ENCODE data around the gene ZBTB21.
"Not testable (repeated sequence)": the region's sequence is repeated elsewhere in the genome, so short reads cannot be mapped to it uniquely, and the experiment has no call there.

ZBTB21 gene

DNA sequence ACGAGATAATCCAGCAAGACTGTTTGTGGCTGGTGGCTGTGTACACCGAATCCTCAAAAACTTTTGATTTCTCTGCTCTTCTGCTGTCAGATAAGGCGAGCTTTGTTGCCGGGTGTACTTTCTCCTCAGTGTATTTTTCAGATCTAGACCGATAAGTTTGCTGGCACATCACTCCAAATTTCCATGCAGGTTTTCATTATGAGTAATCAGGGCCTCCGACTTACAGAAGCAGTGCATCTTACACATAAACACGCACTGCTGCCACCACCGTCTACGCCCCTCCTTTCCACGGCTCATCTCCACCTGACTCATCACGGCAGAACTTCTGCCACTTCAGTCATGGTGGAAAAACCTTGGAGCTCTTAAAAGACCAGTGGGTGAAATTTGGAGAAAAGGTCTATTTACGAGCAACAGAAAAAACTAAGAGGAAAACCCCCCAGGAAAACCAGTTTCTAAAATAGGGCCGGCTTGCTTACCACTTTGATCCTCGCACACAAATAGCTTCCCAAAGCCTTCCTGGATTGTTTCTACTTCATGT is 7.7 kb downstream of the ZBTB21 start:
- H3K9ac ChIP-seq (ENCODE audit: insufficient read length, low read depth), result no peak overlapping the region
- TF ChIP-seq YY1 (IDR thresholded peaks at IDR 0.05; ENCODE audit: insufficient read depth, insufficient read length) (no peak), ZNF274 (IDR thresholded peaks at IDR 0.05; ENCODE audit: low read depth, low read length) (no peak), SUZ12 (IDR thresholded peaks at IDR 0.05; ENCODE audit: extremely low read depth, insufficient read depth, insufficient read length) (no peak)
- H3K36me3 ChIP-seq (ENCODE audit: insufficient read depth, insufficient read length, low read length), result peaks cover 43% of the 10 kb centered on the region
- H3K4me1 ChIP-seq (ENCODE audit: insufficient read depth, insufficient read length), result no peaks in the 10 kb centered on the region
- H3K27me3 ChIP-seq (ENCODE audit: insufficient read depth, insufficient read length), result no peaks in the 10 kb centered on the region
- H3K9me3 ChIP-seq (ENCODE audit: insufficient read depth, low read length), result no peaks in the 10 kb centered on the region; the same call in 1 of the 2 replicates
- no peak overlapping the region for H3K4me3 ChIP-seq (ENCODE audit: insufficient read length, low read depth)
- no peak for DNase-seq (ENCODE audit: low read depth, low spot score)

DNA sequence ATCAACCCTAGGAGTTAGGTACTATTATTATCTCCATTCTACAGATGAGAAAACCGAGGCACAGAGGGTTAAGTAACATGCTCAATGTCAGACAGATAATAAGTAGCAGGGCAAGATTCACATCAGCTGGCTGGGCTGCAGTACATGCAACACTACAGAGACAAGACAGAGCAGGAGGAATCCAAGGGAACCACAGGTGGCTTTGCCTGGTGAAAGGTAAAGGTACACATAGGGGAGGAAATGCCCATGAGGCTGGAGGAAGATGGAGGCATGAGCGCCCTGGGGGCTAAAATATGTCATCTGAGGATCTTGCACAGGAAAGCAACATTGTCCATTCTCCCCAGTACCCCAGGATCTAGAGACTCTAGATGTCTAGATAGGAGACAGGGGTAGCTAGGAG is 8.4 kb downstream of the ZBTB21 start:
- H3K36me3 ChIP-seq (ENCODE audit: insufficient read depth, insufficient read length, low read length), result peaks cover 42% of the 10 kb centered on the region
- no peaks in the 10 kb centered on the region for H3K27me3 ChIP-seq (ENCODE audit: insufficient read depth, insufficient read length)
- H3K9me3 ChIP-seq (ENCODE audit: insufficient read depth, low read length), result peaks cover 3% of the 10 kb centered on the region
- no peak overlapping the region for H3K4me3 ChIP-seq (ENCODE audit: insufficient read length, low read depth)
- no peaks in the 10 kb centered on the region for H3K4me1 ChIP-seq (ENCODE audit: insufficient read depth, insufficient read length)
- no peak for DNase-seq (ENCODE audit: low read depth, low spot score)
- H3K9ac ChIP-seq (ENCODE audit: insufficient read length, low read depth), result no peak overlapping the region
- no peak for TF ChIP-seq SUZ12 (IDR thresholded peaks at IDR 0.05; ENCODE audit: extremely low read depth, insufficient read depth, insufficient read length)
- no peak for TF ChIP-seq ZNF274 (IDR thresholded peaks at IDR 0.05; ENCODE audit: low read depth, low read length)
- no peak for TF ChIP-seq YY1 (IDR thresholded peaks at IDR 0.05; ENCODE audit: insufficient read depth, insufficient read length)

DNA sequence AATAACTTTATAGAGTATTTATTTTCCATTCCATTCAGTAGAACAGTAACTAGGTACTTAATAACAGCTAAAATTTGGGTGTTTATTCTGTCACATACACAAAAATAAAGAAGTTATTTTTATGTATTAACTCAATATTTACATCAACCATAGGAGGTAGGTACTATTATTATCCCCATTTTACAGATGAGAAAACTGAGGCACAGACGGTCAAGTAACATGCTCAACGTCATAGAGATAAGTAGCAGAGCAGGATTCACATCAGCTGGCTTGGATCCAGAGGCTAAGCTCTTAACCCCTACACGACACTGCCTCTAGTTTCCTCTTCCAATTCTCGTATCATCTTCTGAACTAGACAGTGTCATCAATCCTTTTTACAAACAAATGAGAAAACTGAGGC is 9.3 kb downstream of the ZBTB21 start:
- Histone ChIP-seq H3K9ac (ENCODE audit: insufficient read length, low read depth) (no peak overlapping the region), H3K9me3 (ENCODE audit: insufficient read depth, low read length) (peaks cover 12% of the 10 kb centered on the region), H3K4me1 (ENCODE audit: insufficient read depth, insufficient read length) (no peaks in the 10 kb centered on the region), H3K36me3 (ENCODE audit: insufficient read depth, insufficient read length, low read length) (peaks cover 48% of the 10 kb centered on the region), H3K4me3 (ENCODE audit: insufficient read length, low read depth) (no peak overlapping the region), H3K27me3 (ENCODE audit: insufficient read depth, insufficient read length) (no peaks in the 10 kb centered on the region)
- TF ChIP-seq YY1 (IDR thresholded peaks at IDR 0.05; ENCODE audit: insufficient read depth, insufficient read length), result no peak
- no peak for TF ChIP-seq ZNF274 (IDR thresholded peaks at IDR 0.05; ENCODE audit: low read depth, low read length)
- TF ChIP-seq SUZ12 (IDR thresholded peaks at IDR 0.05; ENCODE audit: extremely low read depth, insufficient read depth, insufficient read length), result no peak
- no peak for DNase-seq (ENCODE audit: low read depth, low spot score)

DNA sequence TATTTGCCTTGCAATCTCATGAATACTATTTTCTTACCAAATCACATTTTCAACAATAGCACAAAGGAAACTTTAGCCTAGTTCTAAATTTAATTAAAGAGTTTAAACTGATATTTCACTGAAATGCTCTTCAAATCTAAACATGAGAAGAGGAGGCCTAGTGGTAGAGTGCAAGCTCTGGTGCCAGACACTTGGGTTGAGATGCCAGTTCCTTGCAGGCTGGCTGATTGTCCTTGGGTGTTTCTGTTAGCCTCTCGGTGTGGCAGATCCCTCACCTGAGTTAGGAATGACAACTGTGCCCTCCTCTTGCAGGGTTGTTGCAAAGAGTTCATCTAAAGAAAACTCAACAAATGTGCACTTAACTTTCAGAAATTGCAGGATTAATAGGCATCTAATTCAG is 12.5 kb downstream of the ZBTB21 start:
- peaks cover 68% of the 10 kb centered on the region for H3K36me3 ChIP-seq (ENCODE audit: insufficient read depth, insufficient read length, low read length)
- peaks cover 25% of the 10 kb centered on the region for H3K9me3 ChIP-seq (ENCODE audit: insufficient read depth, low read length)
- no peak for DNase-seq (ENCODE audit: low read depth, low spot score)
- TF ChIP-seq YY1 (IDR thresholded peaks at IDR 0.05; ENCODE audit: insufficient read depth, insufficient read length), result no peak
- TF ChIP-seq SUZ12 (IDR thresholded peaks at IDR 0.05; ENCODE audit: extremely low read depth, insufficient read depth, insufficient read length), result no peak
- TF ChIP-seq ZNF274 (IDR thresholded peaks at IDR 0.05; ENCODE audit: low read depth, low read length), result no peak
- H3K4me1 ChIP-seq (ENCODE audit: insufficient read depth, insufficient read length), result no peaks in the 10 kb centered on the region
- H3K27me3 ChIP-seq (ENCODE audit: insufficient read depth, insufficient read length), result no peaks in the 10 kb centered on the region
- H3K4me3 ChIP-seq (ENCODE audit: insufficient read length, low read depth), result no peak overlapping the region
- H3K9ac ChIP-seq (ENCODE audit: insufficient read length, low read depth), result no peak overlapping the region

DNA sequence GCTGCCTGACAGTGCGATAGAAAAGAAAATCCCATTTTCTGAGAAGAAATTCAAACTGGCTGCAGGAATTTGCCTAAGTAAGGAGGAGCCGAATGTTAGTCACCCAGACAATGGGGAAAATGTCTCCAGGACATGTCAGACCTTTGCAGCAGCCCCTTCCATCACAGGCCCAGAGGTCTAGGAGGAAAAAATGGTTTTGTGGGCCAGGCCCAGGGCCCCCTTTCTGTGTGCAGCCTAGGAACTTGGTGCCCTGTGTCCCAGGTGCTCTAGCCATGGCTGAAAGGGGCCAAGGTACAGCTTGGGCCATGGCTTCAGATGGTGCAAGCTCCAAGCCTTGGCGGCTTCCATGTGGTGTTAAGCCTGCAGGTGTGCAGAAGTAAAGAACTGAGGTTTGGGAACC is 14.6 kb downstream of the ZBTB21 start:
- Histone ChIP-seq H3K4me1 (ENCODE audit: insufficient read depth, insufficient read length) (no peaks in the 10 kb centered on the region), H3K4me3 (ENCODE audit: insufficient read length, low read depth) (no peak overlapping the region), H3K9ac (ENCODE audit: insufficient read length, low read depth) (no peak overlapping the region), H3K36me3 (ENCODE audit: insufficient read depth, insufficient read length, low read length) (peaks cover 72% of the 10 kb centered on the region), H3K9me3 (ENCODE audit: insufficient read depth, low read length) (peaks cover 25% of the 10 kb centered on the region), H3K27me3 (ENCODE audit: insufficient read depth, insufficient read length) (no peaks in the 10 kb centered on the region)
- TF ChIP-seq ZNF274 (IDR thresholded peaks at IDR 0.05; ENCODE audit: low read depth, low read length) (no peak), SUZ12 (IDR thresholded peaks at IDR 0.05; ENCODE audit: extremely low read depth, insufficient read depth, insufficient read length) (no peak), YY1 (IDR thresholded peaks at IDR 0.05; ENCODE audit: insufficient read depth, insufficient read length) (no peak)
- no peak for DNase-seq (ENCODE audit: low read depth, low spot score)

DNA sequence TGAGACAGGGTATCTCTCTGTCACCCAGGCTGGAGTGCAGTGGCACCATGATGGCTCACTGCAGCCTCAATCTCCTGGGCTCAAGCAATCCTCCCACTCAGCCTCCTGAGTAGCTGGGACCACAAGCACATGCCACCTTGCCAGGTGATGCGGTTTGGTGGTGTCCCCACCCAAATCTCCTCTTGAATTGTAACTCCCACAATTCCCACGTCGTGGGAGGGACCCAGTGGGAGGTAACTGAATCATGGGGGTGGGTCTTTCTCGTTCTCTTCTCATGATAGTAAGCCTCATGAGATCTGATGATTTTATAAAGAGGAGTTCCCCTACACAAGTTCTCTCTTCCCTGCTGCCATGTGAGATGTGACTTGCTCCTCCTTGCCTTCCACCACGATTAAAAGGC is 15.5 kb downstream of the ZBTB21 start:
- peaks cover 69% of the 10 kb centered on the region for H3K36me3 ChIP-seq (ENCODE audit: insufficient read depth, insufficient read length, low read length)
- not testable (repeated sequence) for H3K4me1 ChIP-seq (ENCODE audit: insufficient read depth, insufficient read length); H3K9ac ChIP-seq (ENCODE audit: insufficient read length, low read depth); DNase-seq (ENCODE audit: low read depth, low spot score); H3K4me3 ChIP-seq (ENCODE audit: insufficient read length, low read depth); H3K27me3 ChIP-seq (ENCODE audit: insufficient read depth, insufficient read length)
- H3K9me3 ChIP-seq (ENCODE audit: insufficient read depth, low read length), result peaks cover 25% of the 10 kb centered on the region

DNA sequence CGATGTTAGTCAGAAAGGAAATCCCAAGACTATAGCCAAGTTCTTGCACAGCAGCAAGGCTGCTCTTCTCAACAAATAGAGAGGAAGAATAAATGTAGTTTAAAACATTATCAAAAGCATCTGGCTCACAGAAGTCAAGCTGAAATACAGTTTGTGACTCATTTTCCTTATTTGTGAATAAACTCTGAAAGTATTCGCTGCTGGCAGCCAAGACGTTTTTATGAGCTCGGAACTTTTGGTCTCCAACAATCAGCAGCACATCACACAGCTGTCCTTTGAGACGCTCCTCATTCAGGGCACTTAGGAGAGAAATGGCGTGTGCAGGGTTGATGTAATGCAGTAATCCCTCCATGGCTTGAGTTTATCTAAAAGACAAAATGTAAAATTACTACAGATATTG is 16.4 kb downstream of the ZBTB21 start:
- Histone ChIP-seq H3K9ac (ENCODE audit: insufficient read length, low read depth) (no peak overlapping the region), H3K9me3 (ENCODE audit: insufficient read depth, low read length) (peaks cover 25% of the 10 kb centered on the region), H3K4me1 (ENCODE audit: insufficient read depth, insufficient read length) (no peaks in the 10 kb centered on the region), H3K36me3 (ENCODE audit: insufficient read depth, insufficient read length, low read length) (peaks cover 68% of the 10 kb centered on the region), H3K27me3 (ENCODE audit: insufficient read depth, insufficient read length) (no peaks in the 10 kb centered on the region), H3K4me3 (ENCODE audit: insufficient read length, low read depth) (no peak overlapping the region)
- no peak for TF ChIP-seq SUZ12 (IDR thresholded peaks at IDR 0.05; ENCODE audit: extremely low read depth, insufficient read depth, insufficient read length)
- no peak for TF ChIP-seq ZNF274 (IDR thresholded peaks at IDR 0.05; ENCODE audit: low read depth, low read length)
- no peak for DNase-seq (ENCODE audit: low read depth, low spot score)

DNA sequence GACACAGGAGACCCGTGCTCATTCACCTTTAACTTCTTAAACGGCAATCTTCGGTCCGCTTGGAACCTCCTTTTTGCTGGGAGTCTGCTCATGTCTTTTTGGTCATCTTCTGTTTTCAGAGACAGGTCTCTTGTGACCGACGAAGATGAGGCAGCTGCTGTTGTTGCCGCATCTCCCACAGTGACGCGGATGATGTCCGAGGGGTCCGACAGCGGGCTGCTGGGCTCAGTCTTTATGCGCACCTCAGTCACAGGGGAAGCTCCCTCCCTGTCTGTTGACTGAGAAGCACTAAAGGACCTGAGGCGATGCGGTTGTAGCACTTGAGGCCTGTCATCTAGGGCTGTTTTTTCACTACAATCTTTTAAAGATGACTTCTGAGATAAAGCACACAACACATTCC is 17.6 kb downstream of the ZBTB21 start:
- Histone ChIP-seq H3K27me3 (ENCODE audit: insufficient read depth, insufficient read length) (no peaks in the 10 kb centered on the region), H3K9ac (ENCODE audit: insufficient read length, low read depth) (no peak overlapping the region), H3K9me3 (ENCODE audit: insufficient read depth, low read length) (peaks cover 25% of the 10 kb centered on the region), H3K4me1 (ENCODE audit: insufficient read depth, insufficient read length) (no peaks in the 10 kb centered on the region), H3K36me3 (ENCODE audit: insufficient read depth, insufficient read length, low read length) (peaks cover 60% of the 10 kb centered on the region), H3K4me3 (ENCODE audit: insufficient read length, low read depth) (no peak overlapping the region)
- no peak for TF ChIP-seq ZNF274 (IDR thresholded peaks at IDR 0.05; ENCODE audit: low read depth, low read length)
- no peak for TF ChIP-seq SUZ12 (IDR thresholded peaks at IDR 0.05; ENCODE audit: extremely low read depth, insufficient read depth, insufficient read length)
- TF ChIP-seq YY1 (IDR thresholded peaks at IDR 0.05; ENCODE audit: insufficient read depth, insufficient read length), result no peak
- no peak for DNase-seq (ENCODE audit: low read depth, low spot score)
